GM23338 (cell line): Measurements from ENCODE around the gene OLA1. TPM values are rescaled to one million over a fixed set of nuclear protein-coding genes. Genes with fewer than 3 reads are reported as not detected.
A peak's percentile ranks its signal among the peaks of the same experiment; 100 is the strongest.

Source experiments
- ATAC-seq: fragments of 200-7000 bp; cut with Tn5 transposase; 3 replicates; pipeline ENCODE4 v1.9.1; 2020
- DNase-seq: peaks from one replicate; pipeline ENCODE4 v3.0.0-alpha.2; 2015; ENCODE audit warnings: low spot score
- H2AFZ ChIP-seq: fragments of 200-600 bp; sonication (generic); 2 replicates; pipeline ENCODE4 v1.8.0; 2016; ENCODE audit warnings: antibody characterized with exemption, mild to moderate bottlenecking, moderate library complexity
- H3F3A ChIP-seq: fragments of 200-600 bp; sonication (generic); replicated peaks from 2 replicates; pipeline ENCODE4 v1.8.0; 2017; ENCODE audit warnings: antibody characterized with exemption, mixed run types, low read depth
- H3K27ac ChIP-seq: fragments of 200-600 bp; sonication (generic); 2 replicates; pipeline ENCODE4 v1.6.1; 2016; ENCODE audit warnings: low read depth
- H3K27me3 ChIP-seq: fragments of 200-600 bp; sonication (generic); 2 replicates; pipeline ENCODE4 v1.8.0; 2016; ENCODE audit warnings: mild to moderate bottlenecking, mixed run types, moderate library complexity; ENCODE audit not compliant: insufficient read depth
- H3K36me3 ChIP-seq: fragments of 200-600 bp; sonication (generic); 2 replicates; pipeline ENCODE4 v1.8.0; 2016; ENCODE audit warnings: mild to moderate bottlenecking; ENCODE audit not compliant: insufficient read depth
- H3K4me1 ChIP-seq: fragments of 200-600 bp; sonication (generic); 2 replicates; pipeline ENCODE4 v1.8.0; 2016; ENCODE audit warnings: mild to moderate bottlenecking, moderate library complexity; ENCODE audit not compliant: insufficient read depth
- H3K4me2 ChIP-seq: fragments of 200-600 bp; sonication (generic); 2 replicates; pipeline ENCODE4 v1.7.1; 2017; ENCODE audit warnings: mixed run types
- H3K4me3 ChIP-seq: fragments of 200-600 bp; sonication (generic); 2 replicates; pipeline ENCODE4 v1.6.1; 2016; ENCODE audit warnings: mixed run types
- H3K79me2 ChIP-seq: fragments of 200-600 bp; sonication (generic); replicated peaks from 2 replicates; pipeline ENCODE4 v1.8.0; 2017; ENCODE audit warnings: mild to moderate bottlenecking; ENCODE audit not compliant: insufficient read depth
- H3K9me2 ChIP-seq: fragments of 200-600 bp; sonication (generic); 2 replicates; pipeline ENCODE4 v1.8.0; 2017; ENCODE audit not compliant: insufficient read depth
- H4K20me1 ChIP-seq: fragments of 200-600 bp; sonication (generic); replicated peaks from 2 replicates; pipeline ENCODE4 v1.8.0; 2017; ENCODE audit warnings: mild to moderate bottlenecking; ENCODE audit not compliant: insufficient read depth
- H3K27ac Mint-ChIP-seq: 2 replicates; pipeline ENCODE4 v1.8.0; 2020; ENCODE audit warnings: inconsistent platforms, mild to moderate bottlenecking, moderate library complexity, mixed read lengths
- H3K27me3 Mint-ChIP-seq: 3 replicates; pipeline ENCODE4 v1.8.0; 2022; ENCODE audit warnings: low read depth, mild to moderate bottlenecking, moderate library complexity, mixed read lengths, inconsistent platforms; ENCODE audit not compliant: insufficient read depth, poor library complexity
- H3K36me3 Mint-ChIP-seq: 3 replicates; pipeline ENCODE4 v1.8.0; 2021; ENCODE audit warnings: low read depth, mild to moderate bottlenecking, inconsistent platforms, moderate library complexity, mixed read lengths
- H3K4me1 Mint-ChIP-seq: 3 replicates; pipeline ENCODE4 v1.8.0; 2020; ENCODE audit warnings: mild to moderate bottlenecking, inconsistent platforms, mixed read lengths
- H3K4me3 Mint-ChIP-seq: 3 replicates; pipeline ENCODE4 v1.8.0; 2021; ENCODE audit warnings: moderate library complexity, mild to moderate bottlenecking, inconsistent platforms, mixed read lengths
- H3K9me3 Mint-ChIP-seq: 3 replicates; pipeline ENCODE4 v1.8.0; 2020; ENCODE audit warnings: moderate library complexity, mild to moderate bottlenecking, inconsistent platforms, mixed read lengths
- CREB1 ChIP-seq: fragments of 250-450 bp; sonication (Bioruptor Pico); IDR thresholded peaks from 2 replicates; pipeline ENCODE4 v1.5.0; 2020; ENCODE audit warnings: low read depth, mild to moderate bottlenecking, moderate library complexity
- CTCF ChIP-seq, 2 experiments: fragments of 200-600 bp in 1 of 2; sonication (generic) in 1 of 2; conservative IDR thresholded peaks; 2 replicates each; pipeline versions ENCODE4 v1.5.1 to v1.6.1; 2016 to 2017; ENCODE audit warnings: antibody characterized with exemption in 2 of 2, low read depth in 2 of 2, mild to moderate bottlenecking in 2 of 2, moderate library complexity in 1 of 2
- EZH2 ChIP-seq: fragments of 200-600 bp; sonication (generic); IDR thresholded peaks from one replicate; pipeline ENCODE4 v1.8.0; 2017; ENCODE audit warnings: antibody characterized with exemption, mild to moderate bottlenecking, low read depth; ENCODE audit not compliant: unreplicated experiment
- EZH2phosphoT487 ChIP-seq: fragments of 200-600 bp; sonication (generic); IDR thresholded peaks from one replicate; pipeline ENCODE4 v1.8.1; 2018; ENCODE audit warnings: antibody characterized with exemption; ENCODE audit not compliant: unreplicated experiment
- JUNB ChIP-seq: IDR thresholded peaks from one replicate; pipeline ENCODE4 v1.6.1; 2016; ENCODE audit warnings: antibody characterized with exemption; ENCODE audit not compliant: unreplicated experiment
- NANOG ChIP-seq: IDR thresholded peaks from 2 replicates; pipeline ENCODE4 v1.6.1; 2016; ENCODE audit warnings: antibody characterized with exemption, borderline replicate concordance
- REST ChIP-seq: IDR thresholded peaks from one replicate; pipeline ENCODE4 v1.6.1; 2018; ENCODE audit warnings: antibody characterized with exemption; ENCODE audit not compliant: unreplicated experiment
- ZNF114 ChIP-seq: fragments of 250-450 bp; sonication (Bioruptor Pico); IDR thresholded peaks from 2 replicates; pipeline ENCODE4 v1.5.0; 2020; ENCODE audit warnings: mild to moderate bottlenecking, moderate library complexity
- polyA plus RNA-seq: library from polyadenylated mRNA; unstranded; fragments of >200 nt; fragmentation: Nextera tagmentation; extraction: Ambion mirVana; gene quantifications from 2 replicates; pipeline ENCODE4 v1.2.1, GENCODE V29; 2016
- total RNA-seq: library from RNA; depleted of rRNA; stranded (reverse); fragments of >200 nt; shearing (Covaris generic); gene quantifications from 2 replicates; pipeline ENCODE4 v1.2.3, GENCODE V29; 2014

Gene OLA1
- total and polyA plus RNA-seq, 2 experiments from 2014 or later = 104 to 242 TPM

GRCh38 chr2:174142290-174142689 lies 106.0 kb downstream of the OLA1 start (continued):
- TF ChIP-seq JUNB (no peak), CTCF (conservative IDR thresholded peaks at IDR 0.05; ENCODE audit: low read depth in 2 of 2) (no peak), CREB1 (CRISPR knock-in tag) (no peak)

- Mint-ChIP-seq H3K4me3 (no peak overlapping the region), H3K27ac (no peak overlapping the region), H3K36me3 (peaks cover 25% of the 10 kb centered on the region), H3K9me3 (peaks cover 10% of the 10 kb centered on the region; the same call in 2 of the 3 replicates), H3K27me3 (peaks cover 4% of the 10 kb centered on the region), H3K4me1 (no peaks in the 10 kb centered on the region; the same call in 2 of the 3 replicates)
- no peaks in the 10 kb centered on the region for H4K20me1 ChIP-seq
- ATAC-seq (peak; percentile 69), DNase-seq (peak; percentile 63)
- H3K36me3 ChIP-seq = no peaks in the 10 kb centered on the region
- no peak overlapping the region for H3K4me2 ChIP-seq
- H3K9me2 ChIP-seq = no peaks in the 10 kb centered on the region
- no peak overlapping the region for H2AFZ ChIP-seq
- no peak overlapping the region for H3K27ac ChIP-seq
- no peaks in the 10 kb centered on the region for H3F3A ChIP-seq
- peaks cover 2% of the 10 kb centered on the region; the same call in 1 of the 2 replicates for H3K79me2 ChIP-seq
- H3K27me3 ChIP-seq = no peaks in the 10 kb centered on the region
- no peak overlapping the region for H3K4me3 ChIP-seq
- H3K4me1 ChIP-seq = peaks cover under 1% of the 10 kb centered on the region; the same call in 1 of the 2 replicates
- peak; percentile 76 to 88 for TF ChIP-seq CTCF (conservative IDR thresholded peaks at IDR 0.05; ENCODE audit: low read depth in 2 of 2)
- TF ChIP-seq EZH2phosphoT487 = no peak
Measured at GRCh38 chr2:174138161-174138560, 110.2 kb downstream of the OLA1 start.

- TF ChIP-seq REST = no peak
- TF ChIP-seq ZNF114 (CRISPR knock-in tag) = no peak
- TF ChIP-seq NANOG = no peak
- TF ChIP-seq EZH2 = no peak
- peaks cover 22% of the 10 kb centered on the region for H3K36me3 Mint-ChIP-seq
- Histone ChIP-seq H2AFZ (no peak overlapping the region), H3K79me2 (no peaks in the 10 kb centered on the region; the same call in 1 of the 2 replicates), H3K36me3 (no peaks in the 10 kb centered on the region), H4K20me1 (no peaks in the 10 kb centered on the region), H3K27me3 (no peaks in the 10 kb centered on the region), H3K9me2 (no peaks in the 10 kb centered on the region), H3K27ac (no peak overlapping the region), H3K4me2 (no peak overlapping the region), H3K4me3 (no peak overlapping the region), H3F3A (no peaks in the 10 kb centered on the region), H3K4me1 (peaks cover 20% of the 10 kb centered on the region)
- no peak overlapping the region for H3K4me3 Mint-ChIP-seq
- peaks cover 4% of the 10 kb centered on the region for H3K27me3 Mint-ChIP-seq
- ATAC-seq (no peak), DNase-seq (no peak)
- H3K27ac Mint-ChIP-seq = no peak overlapping the region
- peaks cover 16% of the 10 kb centered on the region; the same call in 2 of the 3 replicates for H3K4me1 Mint-ChIP-seq
- peaks cover 10% of the 10 kb centered on the region; the same call in 2 of the 3 replicates for H3K9me3 Mint-ChIP-seq
Measured at GRCh38 chr2:174135981-174136380, 112.4 kb downstream of the OLA1 start.
